Kidney capillary endothelial cell (primary cell): Measurements from ENCODE around the gene SAP25.

ENCODE experiments used
- DNase-seq: peaks from one replicate; pipeline ENCODE4 v3.0.0-alpha.2; 2018; ENCODE audit warnings: low spot score

SAP25 gene

GRCh38 chr7:100573691-100574361 is at the start of gene SAP25:
TSS of gene SAP25 (minus strand) at chr7:100573900. CDS start at chr7:100573742, 158 bp downstream.
- DNase-seq, result no peak

- no peak for DNase-seq
Measured at GRCh38 chr7:100621554-100621953, 47.9 kb upstream of the SAP25 start.

- no peak for DNase-seq
Measured at GRCh38 chr7:100620804-100621203, 47.1 kb upstream of the SAP25 start.

- DNase-seq, result no peak
Measured at GRCh38 chr7:100620239-100620638, 46.5 kb upstream of the SAP25 start.

- DNase-seq, result no peak
Measured at GRCh38 chr7:100614308-100614861, 40.7 kb upstream of the SAP25 start.

GRCh38 chr7:100613412-100614175 is 39.9 kb upstream of the SAP25 start:
- no peak for DNase-seq

GRCh38 chr7:100612730-100613390 is 39.2 kb upstream of the SAP25 start:
- DNase-seq, result no peak

GRCh38 chr7:100611983-100612729 is 38.5 kb upstream of the SAP25 start, which contains the start of gene MOSPD3:
TSS of gene MOSPD3 (plus strand) at chr7:100612540. CDS start at chr7:100612792, 252 bp downstream.
- DNase-seq, result peak; percentile 99

GRCh38 chr7:100609958-100610357 is 36.3 kb upstream of the SAP25 start:
- no peak for DNase-seq

- no peak for DNase-seq
Measured at GRCh38 chr7:100607111-100607510, 33.4 kb upstream of the SAP25 start.

GRCh38 chr7:100606313-100606712 is 32.6 kb upstream of the SAP25 start:
- DNase-seq, result no peak

- DNase-seq, result no peak
Measured at GRCh38 chr7:100604976-100605911, 31.5 kb upstream of the SAP25 start.

GRCh38 chr7:100604028-100604975 is 30.6 kb upstream of the SAP25 start:
- DNase-seq, result peak; percentile 30

GRCh38 chr7:100603726-100604027 is 30.0 kb upstream of the SAP25 start:
- no peak for DNase-seq

GRCh38 chr7:100602889-100603725 is 29.4 kb upstream of the SAP25 start:
- no peak for DNase-seq

GRCh38 chr7:100600730-100601038 is 27.0 kb upstream of the SAP25 start:
- DNase-seq, result no peak

GRCh38 chr7:100599911-100600729 is 26.4 kb upstream of the SAP25 start:
- DNase-seq, result no peak

- DNase-seq, result no peak
Measured at GRCh38 chr7:100598425-100598824, 24.7 kb upstream of the SAP25 start.
